Subcutaneous abdominal adipose tissue (tissue), 5 donors: Measurements from ENCODE around the gene KLHL15.

ENCODE experiments used
- H3K27ac ChIP-seq: one replicate; pipeline ENCODE4 v1.7.0; 2013; ENCODE audit warnings: low read depth, mild to moderate bottlenecking, inconsistent platforms, low read length, moderate library complexity
- H3K27me3 ChIP-seq, 5 donors: one replicate each; pipeline ENCODE4 v1.7.0; 2013; ENCODE audit warnings: low read length in 5 of 5, inconsistent platforms in 1 of 5; ENCODE audit not compliant: control insufficient read depth in 5 of 5, insufficient read depth in 4 of 5
- H3K36me3 ChIP-seq, 5 donors: one replicate each; pipeline ENCODE4 v1.7.0; 2013; ENCODE audit warnings: low read length in 5 of 5; ENCODE audit not compliant: control insufficient read depth in 5 of 5, insufficient read depth in 5 of 5
- H3K4me1 ChIP-seq, 5 donors: one replicate each; pipeline ENCODE4 v1.7.0; 2013; ENCODE audit warnings: low read length in 5 of 5, mild to moderate bottlenecking in 3 of 5, moderate library complexity in 1 of 5; ENCODE audit not compliant: control insufficient read depth in 5 of 5, insufficient read depth in 5 of 5
- H3K4me3 ChIP-seq, 5 donors: one replicate each; pipeline ENCODE4 v1.7.0; 2013; ENCODE audit warnings: low read length in 5 of 5, low read depth in 1 of 5
- H3K9ac ChIP-seq, 5 donors: one replicate each; pipeline ENCODE4 v1.7.0; 2013; ENCODE audit warnings: low read length in 5 of 5, mild to moderate bottlenecking in 4 of 5, moderate library complexity in 3 of 5
- H3K9me3 ChIP-seq, 5 donors: one replicate each; pipeline ENCODE4 v1.7.0; 2013; ENCODE audit warnings: low read length in 5 of 5; ENCODE audit not compliant: control insufficient read depth in 5 of 5
- donor health status: healthy.
- donor health status: healthy.
- donor health status: healthy.
- donor health status: healthy.
- donor health status: healthy.

KLHL15 gene

GRCh38 chrX:24034485-24034884 is 7.5 kb upstream of the KLHL15 start:
- Histone ChIP-seq H3K9me3 (no peaks in the 10 kb centered on the region), H3K4me1 (no peaks in the 10 kb centered on the region), H3K4me3 (no peak overlapping the region), H3K27me3 (peaks cover 0 to 16% (median 3%) of the 10 kb centered on the region in 5 donors), H3K36me3 (no peaks in the 10 kb centered on the region), H3K9ac (no peak overlapping the region), H3K27ac (no peak overlapping the region)

DNA sequence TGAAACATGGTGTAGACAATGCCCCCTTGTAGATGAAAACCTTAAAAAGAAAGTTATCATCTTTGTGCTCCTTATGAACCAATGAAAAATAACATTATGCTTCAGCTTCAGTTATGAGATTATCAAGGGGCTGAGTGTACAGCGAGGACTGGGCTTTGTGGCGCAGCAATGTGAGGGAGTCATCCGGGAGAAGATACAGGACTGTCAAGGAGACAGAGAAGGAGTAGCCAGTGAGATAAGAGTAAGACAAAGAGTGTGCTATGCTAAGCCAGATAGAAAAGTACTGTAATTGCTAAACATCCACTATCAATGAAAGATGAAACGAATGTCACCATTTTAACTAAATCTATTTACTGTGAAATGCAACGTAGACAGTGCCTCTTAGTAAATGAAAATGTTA is 3.6 kb upstream of the KLHL15 start:
- H3K27me3 ChIP-seq = peaks cover 0 to 16% (median 5%) of the 10 kb centered on the region in 5 donors
- H3K36me3 ChIP-seq = no peaks in the 10 kb centered on the region
- H3K9me3 ChIP-seq = no peaks in the 10 kb centered on the region
- H3K4me3 ChIP-seq = no peak overlapping the region
- no peak overlapping the region for H3K9ac ChIP-seq
- no peak overlapping the region for H3K27ac ChIP-seq
- peaks cover 0 to 2% (median 0%) of the 10 kb centered on the region in 5 donors for H3K4me1 ChIP-seq

DNA sequence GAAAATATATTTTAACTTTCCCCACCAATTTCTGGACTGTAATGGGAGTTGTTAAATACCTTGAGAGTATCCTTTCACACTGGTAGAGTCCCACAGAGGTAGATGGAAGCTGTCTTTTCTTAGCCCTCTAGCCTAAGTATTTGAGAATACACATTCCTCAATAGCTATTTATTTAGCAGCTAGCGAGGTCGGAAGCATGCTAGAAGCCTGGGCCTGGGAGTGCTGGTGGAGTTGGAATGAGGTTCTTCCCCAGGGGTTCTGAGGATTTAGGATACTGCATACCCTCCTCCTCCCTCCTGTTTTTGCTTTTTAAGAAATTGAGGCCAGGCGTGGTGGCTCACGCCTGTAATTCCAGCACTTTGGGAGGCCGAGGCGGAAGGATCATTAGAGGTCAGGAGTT is 999 bp upstream of the KLHL15 start:
- Histone ChIP-seq H3K4me1 (peaks cover 0 to 2% (median 0%) of the 10 kb centered on the region in 5 donors), H3K9ac (no peak overlapping the region), H3K27ac (no peak overlapping the region), H3K36me3 (no peaks in the 10 kb centered on the region), H3K27me3 (peaks cover 0 to 10% (median 5%) of the 10 kb centered on the region in 5 donors), H3K9me3 (no peaks in the 10 kb centered on the region), H3K4me3 (no peak overlapping the region)

DNA sequence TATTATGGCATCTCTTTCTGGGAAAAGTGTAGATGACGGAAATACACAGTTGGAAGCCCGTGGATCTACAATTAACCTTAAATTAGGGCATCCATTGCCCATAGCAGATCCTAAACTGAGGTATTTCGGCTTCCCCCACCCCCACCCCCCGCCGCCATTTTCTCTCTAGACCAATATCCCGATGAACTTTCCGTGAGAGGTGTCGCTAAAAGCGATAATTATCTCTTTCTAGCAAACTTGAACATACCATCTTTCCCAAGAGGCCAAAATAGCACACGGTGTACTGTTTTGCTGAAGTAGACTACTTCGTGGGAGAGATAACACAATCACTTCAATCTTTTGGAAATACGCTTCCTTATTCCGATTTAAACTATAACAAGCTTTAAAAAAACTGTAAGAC is 554 bp downstream of the KLHL15 start:
- H3K36me3 ChIP-seq = no peaks in the 10 kb centered on the region
- H3K4me3 ChIP-seq = peak overlapping the region; percentile 54 to 75 (median 71)
- H3K27ac ChIP-seq = peak overlapping the region; percentile 87
- H3K9me3 ChIP-seq = no peaks in the 10 kb centered on the region
- peaks cover 0 to 11% (median under 1%) of the 10 kb centered on the region in 5 donors for H3K27me3 ChIP-seq
- H3K9ac ChIP-seq = peak overlapping the region in 3 of 5 donors; percentile 56 to 86 (median 66)
- H3K4me1 ChIP-seq = peaks cover 0 to 2% (median 0%) of the 10 kb centered on the region in 5 donors

GRCh38 chrX:24025741-24026403 is 1.1 kb downstream of the KLHL15 start:
- H3K4me3 ChIP-seq = peak overlapping the region; percentile 54 to 75 (median 71)
- H3K4me1 ChIP-seq = peaks cover 0 to 2% (median 0%) of the 10 kb centered on the region in 5 donors
- H3K27ac ChIP-seq = peak overlapping the region; percentile 87
- peaks cover 0 to 10% (median 0%) of the 10 kb centered on the region in 5 donors for H3K27me3 ChIP-seq
- H3K9ac ChIP-seq = peak overlapping the region; percentile 56 to 86 (median 70)
- no peaks in the 10 kb centered on the region for H3K36me3 ChIP-seq
- no peaks in the 10 kb centered on the region for H3K9me3 ChIP-seq

DNA sequence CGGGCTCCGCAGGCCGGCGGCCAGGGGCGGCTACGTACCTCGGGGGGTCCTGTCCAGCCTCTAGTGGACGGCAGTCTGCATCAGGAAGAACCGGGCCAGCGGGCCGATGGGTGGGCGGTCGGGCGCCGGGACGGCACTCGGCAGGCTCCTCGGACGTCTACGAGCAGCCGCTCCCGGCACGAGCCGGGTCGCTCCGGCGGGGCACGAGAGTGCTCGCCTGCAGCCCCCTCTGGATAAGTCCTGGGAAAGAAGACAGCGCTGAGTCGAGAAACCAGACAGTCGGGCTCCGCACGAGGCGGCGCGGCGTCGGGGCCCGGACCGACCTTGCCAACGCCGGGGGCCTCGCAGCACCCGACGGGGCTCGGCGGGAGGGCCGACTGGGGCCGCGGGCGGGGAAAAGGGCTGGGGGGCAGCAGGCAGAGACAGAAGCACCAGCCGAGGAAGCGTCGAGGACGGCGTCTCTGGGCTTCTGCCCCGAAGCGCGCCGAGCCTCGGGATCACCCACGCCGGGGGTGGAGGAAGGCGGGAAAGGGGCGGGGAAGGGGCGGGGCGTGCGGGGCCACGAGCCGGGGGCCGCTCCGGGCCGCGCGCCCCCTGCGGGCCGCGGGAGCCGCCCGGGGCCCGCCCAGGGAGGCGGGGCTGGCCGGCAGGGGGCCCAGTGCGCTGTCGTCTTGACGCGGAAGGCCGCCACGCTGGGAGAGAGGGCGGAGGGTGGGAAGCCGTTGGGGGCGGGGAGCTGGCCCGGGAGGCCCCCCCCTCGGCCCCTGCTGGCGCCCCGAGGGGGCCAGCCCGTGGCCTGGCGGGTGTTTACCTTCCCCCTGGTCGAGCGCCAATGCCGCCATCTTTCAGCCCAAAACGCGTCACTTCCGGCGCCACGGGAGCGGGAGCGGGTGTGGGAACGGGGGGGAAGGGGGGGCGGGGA is 1.9 kb downstream of the KLHL15 start:
- Histone ChIP-seq H3K27me3 (peaks cover 0 to 9% (median 0%) of the 10 kb centered on the region in 5 donors), H3K4me1 (peaks cover 0 to 6% (median 0%) of the 10 kb centered on the region in 5 donors), H3K4me3 (peak overlapping the region in 4 of 5 donors; percentile 70 to 77 (median 74)), H3K9ac (peak overlapping the region; percentile 5 to 82 (median 73)), H3K9me3 (no peaks in the 10 kb centered on the region), H3K27ac (peak overlapping the region; percentile 87), H3K36me3 (no peaks in the 10 kb centered on the region)

GRCh38 chrX:24023972-24024669 is 2.9 kb downstream of the KLHL15 start:
- Histone ChIP-seq H3K4me3 (peak overlapping the region; percentile 62 to 82 (median 75)), H3K27ac (peak overlapping the region; percentile 42), H3K4me1 (peaks cover 0 to 6% (median 0%) of the 10 kb centered on the region in 5 donors), H3K9ac (peak overlapping the region; percentile 5 to 82 (median 73)), H3K27me3 (peaks cover 0 to 5% (median 0%) of the 10 kb centered on the region in 5 donors), H3K9me3 (no peaks in the 10 kb centered on the region), H3K36me3 (no peaks in the 10 kb centered on the region)

GRCh38 chrX:24023544-24023943 is 3.4 kb downstream of the KLHL15 start:
- H3K9ac ChIP-seq = peak overlapping the region in 4 of 5 donors; percentile 53 to 82 (median 77)
- H3K27me3 ChIP-seq = peaks cover 0 to 5% (median 0%) of the 10 kb centered on the region in 5 donors
- no peaks in the 10 kb centered on the region for H3K9me3 ChIP-seq
- no peak overlapping the region for H3K27ac ChIP-seq
- H3K36me3 ChIP-seq = no peaks in the 10 kb centered on the region
- H3K4me3 ChIP-seq = peak overlapping the region; percentile 62 to 82 (median 75)
- H3K4me1 ChIP-seq = peaks cover 0 to 9% (median 2%) of the 10 kb centered on the region in 5 donors

- peaks cover 0 to 9% (median 0%) of the 10 kb centered on the region in 5 donors for H3K4me1 ChIP-seq
- H3K4me3 ChIP-seq = no peak overlapping the region
- H3K9ac ChIP-seq = no peak overlapping the region
- H3K27me3 ChIP-seq = peaks cover 0 to 3% (median 0%) of the 10 kb centered on the region in 5 donors
- H3K9me3 ChIP-seq = no peaks in the 10 kb centered on the region
- no peak overlapping the region for H3K27ac ChIP-seq
- no peaks in the 10 kb centered on the region for H3K36me3 ChIP-seq
Observed at GRCh38 chrX:24020306-24020876, 6.6 kb downstream of the KLHL15 start.
